IPS-18c (cell line): ENCODE data around the gene PLEKHG7.
"Not testable (repeated sequence)": the region's sequence is repeated elsewhere in the genome, so short reads cannot be mapped to it uniquely, and the experiment has no call there.

Experiments used
- H3K4me3 ChIP-seq: 2 replicates; pipeline ENCODE4 v1.7.0; 2013; ENCODE audit warnings: low read depth, mild to moderate bottlenecking, low read length, moderate library complexity; ENCODE audit not compliant: insufficient read depth
- H3K9me3 ChIP-seq: one replicate; pipeline ENCODE4 v1.6.1; 2013; ENCODE audit warnings: mild to moderate bottlenecking, low read length, moderate library complexity; ENCODE audit not compliant: control insufficient read depth, insufficient read depth

Gene PLEKHG7

GRCh38 chr12:92733661-92734060 lies 30.9 kb downstream of the PLEKHG7 start:
- no peak overlapping the region for H3K4me3 ChIP-seq
- no peaks in the 10 kb centered on the region for H3K9me3 ChIP-seq

- no peak overlapping the region for H3K4me3 ChIP-seq
- H3K9me3 ChIP-seq = no peaks in the 10 kb centered on the region
These were observed 32.4 kb downstream of the PLEKHG7 start for GRCh38 chr12:92735131-92735721.

DNA sequence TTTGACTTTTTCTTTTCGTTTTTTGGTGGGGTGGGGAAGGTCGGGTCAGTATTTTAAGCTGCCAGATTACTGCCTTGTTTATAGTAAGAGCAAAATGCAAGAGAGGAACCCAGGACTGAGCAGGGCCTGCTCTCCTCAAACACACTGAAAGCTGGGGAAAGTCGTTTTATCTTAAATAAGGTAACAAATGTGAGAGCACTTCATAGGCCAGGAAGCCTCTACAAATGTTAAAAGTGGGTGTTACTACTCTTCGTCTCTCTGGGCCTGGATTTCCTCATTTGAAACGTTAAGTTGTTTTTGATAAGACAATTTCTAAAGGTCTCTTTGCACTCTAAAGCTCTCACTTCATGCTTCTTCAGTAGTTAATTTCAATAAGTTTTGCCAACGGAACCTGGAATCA lies 33.8 kb downstream of the PLEKHG7 start:
- Histone ChIP-seq H3K4me3 (no peak overlapping the region), H3K9me3 (no peaks in the 10 kb centered on the region)

- H3K9me3 ChIP-seq = no peaks in the 10 kb centered on the region
These were observed 35.4 kb downstream of the PLEKHG7 start for GRCh38 chr12:92737855-92738850.

GRCh38 chr12:92739113-92739512 lies 36.3 kb downstream of the PLEKHG7 start:
- Histone ChIP-seq H3K4me3 (no peak overlapping the region), H3K9me3 (no peaks in the 10 kb centered on the region)

More at GRCh38 chr12:92737855-92738850, 35.4 kb downstream of the PLEKHG7 start:
- H3K4me3 ChIP-seq = no peak overlapping the region

DNA sequence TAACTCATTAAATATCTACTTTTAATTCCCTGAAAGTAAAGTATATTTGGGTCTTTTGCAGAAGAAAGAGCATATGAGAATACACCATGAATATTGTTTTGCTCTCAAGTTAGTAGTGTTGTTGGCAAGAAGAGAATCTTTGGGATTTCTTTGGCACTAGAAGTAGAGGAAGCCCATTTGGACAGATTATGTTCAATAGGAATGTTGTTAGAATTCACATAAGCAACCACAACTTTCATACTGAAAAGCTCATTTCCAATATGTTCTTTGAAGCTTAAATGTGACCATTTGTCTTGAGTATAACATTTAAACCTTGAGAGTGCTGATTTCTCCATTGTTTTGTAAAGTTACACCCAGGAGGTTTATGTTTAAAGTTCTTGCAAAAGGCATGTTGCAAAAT lies 37.6 kb downstream of the PLEKHG7 start:
- Histone ChIP-seq H3K9me3 (no peaks in the 10 kb centered on the region), H3K4me3 (no peak overlapping the region)

GRCh38 chr12:92743026-92743425 lies 40.2 kb downstream of the PLEKHG7 start:
- H3K4me3 ChIP-seq = no peak overlapping the region
- H3K9me3 ChIP-seq = no peaks in the 10 kb centered on the region

- Histone ChIP-seq H3K4me3 (no peak overlapping the region), H3K9me3 (no peaks in the 10 kb centered on the region)
These were observed 43.2 kb downstream of the PLEKHG7 start for GRCh38 chr12:92745856-92746550.

GRCh38 chr12:92747151-92747550 lies 44.4 kb downstream of the PLEKHG7 start:
- Histone ChIP-seq H3K4me3 (no peak overlapping the region), H3K9me3 (no peaks in the 10 kb centered on the region)

GRCh38 chr12:92749691-92750090 lies 46.9 kb downstream of the PLEKHG7 start:
- not testable (repeated sequence) for H3K4me3 ChIP-seq, H3K9me3 ChIP-seq

- H3K9me3 ChIP-seq = no peaks in the 10 kb centered on the region
- H3K4me3 ChIP-seq = no peak overlapping the region
These were observed 51.4 kb downstream of the PLEKHG7 start for GRCh38 chr12:92753976-92754885.

DNA sequence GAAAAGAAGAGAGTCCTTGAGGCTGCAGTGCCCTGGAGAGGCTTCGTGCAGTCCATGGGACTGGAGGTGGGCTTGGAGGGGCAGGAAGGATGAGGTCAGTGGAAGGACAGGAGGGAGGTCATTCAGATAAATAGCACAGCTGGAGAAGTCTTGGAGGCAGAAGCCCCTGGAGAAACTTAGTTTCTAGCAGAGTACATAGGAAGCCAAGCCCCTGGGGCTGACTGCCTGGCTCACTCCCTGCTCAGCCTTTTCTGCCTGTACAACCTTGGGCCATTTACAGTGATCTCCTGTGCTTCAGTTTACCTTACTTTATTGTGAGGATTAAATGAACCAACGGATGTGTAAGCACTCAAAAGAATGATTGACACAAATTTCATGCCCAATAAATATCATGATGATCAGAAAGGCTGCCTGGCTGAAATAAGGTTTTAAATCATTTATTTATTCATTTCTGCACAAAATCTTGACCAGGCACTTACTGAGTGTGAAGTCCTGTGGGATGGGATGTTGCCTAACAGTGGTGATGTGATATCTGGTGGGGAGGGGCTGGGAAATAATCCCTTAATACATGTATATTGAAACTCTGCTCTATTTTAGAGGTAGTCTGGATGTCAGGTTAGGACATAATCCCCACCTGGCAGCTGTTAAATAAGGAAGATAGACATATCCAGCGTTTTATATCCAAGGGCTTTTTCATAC lies 54.3 kb downstream of the PLEKHG7 start:
- Histone ChIP-seq H3K4me3 (no peak overlapping the region), H3K9me3 (no peaks in the 10 kb centered on the region)

DNA sequence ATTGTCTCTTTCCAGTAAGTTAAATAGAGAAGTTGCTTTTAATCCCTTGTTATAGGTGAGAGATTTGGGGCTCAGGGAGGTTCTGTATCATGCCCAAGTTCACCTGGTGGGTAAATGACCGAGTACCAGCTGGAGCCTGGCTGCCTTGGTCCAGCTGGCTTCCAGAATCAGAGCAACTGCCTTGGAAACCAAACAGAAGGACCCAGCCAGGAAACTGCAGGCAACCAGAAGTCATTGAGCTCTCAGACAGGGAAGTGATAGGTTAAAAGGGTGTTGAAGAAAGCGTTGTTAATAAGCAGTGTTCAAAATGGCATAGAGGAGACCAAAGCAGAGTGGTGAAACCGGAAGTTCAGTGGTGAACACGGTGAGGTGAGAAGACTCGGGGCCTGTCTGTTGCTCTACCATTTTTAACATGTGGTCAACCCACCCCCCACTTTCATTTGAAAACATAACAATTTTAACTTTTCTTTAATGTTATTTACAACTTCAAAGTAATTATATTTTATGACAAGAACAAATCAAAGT lies 54.9 kb downstream of the PLEKHG7 start:
- H3K9me3 ChIP-seq = no peaks in the 10 kb centered on the region
- no peak overlapping the region for H3K4me3 ChIP-seq

DNA sequence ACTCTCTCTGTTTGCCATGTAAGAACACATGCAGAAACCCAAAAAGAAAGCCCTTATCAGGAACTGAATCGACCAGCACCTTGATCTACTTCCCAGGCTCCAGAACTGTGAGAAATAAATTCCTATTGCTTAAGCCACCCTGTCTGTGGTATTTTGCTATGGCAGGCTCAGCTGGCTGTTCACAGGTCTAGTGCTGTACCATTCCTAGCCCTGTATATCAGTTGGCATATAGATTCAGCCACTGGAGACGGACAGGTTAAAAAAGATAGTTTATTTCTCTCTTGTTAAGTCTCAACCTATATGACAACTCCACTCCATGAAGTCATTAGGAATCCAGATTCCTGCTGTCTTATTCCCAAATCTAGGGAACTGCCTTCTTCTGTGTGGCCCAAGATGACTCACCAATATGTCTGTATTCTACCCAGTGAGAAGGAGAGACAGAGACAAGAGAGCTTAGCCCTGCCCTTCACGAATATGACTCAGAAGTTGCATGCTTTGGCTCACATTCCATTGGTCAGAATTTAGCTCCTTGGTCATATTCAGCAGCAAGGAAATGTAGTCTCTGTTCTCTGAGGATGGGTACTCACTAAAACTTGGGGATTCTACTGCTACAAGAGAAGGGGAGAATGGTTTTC lies 57.0 kb downstream of the PLEKHG7 start:
- Histone ChIP-seq H3K4me3 (no peak overlapping the region), H3K9me3 (no peaks in the 10 kb centered on the region)

DNA sequence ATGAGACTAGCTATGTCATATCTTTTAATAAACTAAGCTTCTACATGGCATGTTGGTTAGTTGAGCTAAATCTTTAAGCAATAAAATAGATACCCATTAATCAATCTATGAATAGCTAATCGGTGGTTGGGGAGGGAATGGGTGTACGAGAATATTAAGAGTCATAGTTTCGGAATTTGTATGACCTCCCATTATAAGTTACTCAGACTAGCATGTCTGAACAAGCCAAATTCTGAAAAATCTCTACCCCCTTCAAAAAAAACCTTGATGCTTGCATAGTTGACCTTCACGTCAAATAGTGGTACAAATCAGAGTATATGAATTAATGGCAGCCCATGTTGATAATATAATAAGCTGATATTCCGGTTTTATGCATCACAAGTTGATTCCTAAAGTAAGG lies 60.0 kb downstream of the PLEKHG7 start:
- Histone ChIP-seq H3K4me3 (no peak overlapping the region), H3K9me3 (no peaks in the 10 kb centered on the region)

GRCh38 chr12:92764831-92765230 lies 62.0 kb downstream of the PLEKHG7 start:
- Histone ChIP-seq H3K4me3 (no peak overlapping the region), H3K9me3 (no peaks in the 10 kb centered on the region)
